OCI-M2 (cell line): ENCODE measurements around the gene KCNA5.

ENCODE experiments used
- DNase-seq: peaks from one replicate; lab custom pipeline; 2025; ENCODE audit not compliant: unreplicated experiment; lab: John Stamatoyannopoulos, UW

Gene KCNA5

GRCh38 chr12:5027046-5027821, 16.4 kb upstream of the KCNA5 start:
- no peak for DNase-seq

- no peak for DNase-seq
These were observed 13.6 kb upstream of the KCNA5 start for GRCh38 chr12:5030066-5030465.

GRCh38 chr12:5031242-5031641, 12.4 kb upstream of the KCNA5 start:
- DNase-seq, result no peak

- DNase-seq, result no peak
These were observed 11.7 kb upstream of the KCNA5 start for GRCh38 chr12:5031958-5032357.

GRCh38 chr12:5032821-5033220, 10.9 kb upstream of the KCNA5 start:
- DNase-seq, result no peak

GRCh38 chr12:5033883-5034282, 9.8 kb upstream of the KCNA5 start:
- DNase-seq, result no peak

GRCh38 chr12:5034603-5035002, 9.1 kb upstream of the KCNA5 start:
- DNase-seq, result no peak

GRCh38 chr12:5035618-5036017, 8.1 kb upstream of the KCNA5 start:
- DNase-seq, result no peak

GRCh38 chr12:5036031-5036430, 7.6 kb upstream of the KCNA5 start:
- DNase-seq, result no peak

GRCh38 chr12:5037795-5038357, 5.8 kb upstream of the KCNA5 start:
- DNase-seq, result no peak

- no peak for DNase-seq
These were observed 4.8 kb upstream of the KCNA5 start for GRCh38 chr12:5038781-5039311.

GRCh38 chr12:5039815-5040214, 3.9 kb upstream of the KCNA5 start:
- DNase-seq, result no peak

GRCh38 chr12:5040368-5040767, 3.3 kb upstream of the KCNA5 start:
- DNase-seq, result no peak

GRCh38 chr12:5044420-5045295, 979 bp downstream of the KCNA5 start:
- DNase-seq, result no peak

- no peak for DNase-seq
These were observed 3.4 kb downstream of the KCNA5 start for GRCh38 chr12:5047094-5047493.

- no peak for DNase-seq
These were observed 4.0 kb downstream of the KCNA5 start for GRCh38 chr12:5047729-5048128.

- no peak for DNase-seq
These were observed 6.9 kb downstream of the KCNA5 start for GRCh38 chr12:5050542-5050941.

GRCh38 chr12:5051334-5051733, 7.7 kb downstream of the KCNA5 start:
- DNase-seq, result no peak

- DNase-seq, result no peak
These were observed 8.2 kb downstream of the KCNA5 start for GRCh38 chr12:5051913-5052312.

- DNase-seq, result no peak
These were observed 8.7 kb downstream of the KCNA5 start for GRCh38 chr12:5052348-5052747.

- no peak for DNase-seq
These were observed 15.7 kb downstream of the KCNA5 start for GRCh38 chr12:5059358-5059757.

GRCh38 chr12:5060958-5061357, 17.3 kb downstream of the KCNA5 start:
- DNase-seq, result no peak
